GM21529 (cell line): ENCODE measurements around the gene MTMR6.

Experiments used
- ATAC-seq: cut with Tn5 transposase; IDR thresholded peaks from one replicate; pipeline ENCODE4 v1.9.1; 2021; ENCODE audit not compliant: unreplicated experiment

Gene MTMR6

GRCh38 chr13:25280396-25280795, 6.9 kb downstream of the MTMR6 start:
- ATAC-seq: no peak

- ATAC-seq: no peak
Measured at GRCh38 chr13:25276748-25277147, 10.5 kb downstream of the MTMR6 start.

- ATAC-seq: no peak
Measured at GRCh38 chr13:25268561-25268960, 18.7 kb downstream of the MTMR6 start.

GRCh38 chr13:25267715-25268114, 19.6 kb downstream of the MTMR6 start:
- ATAC-seq: no peak

GRCh38 chr13:25266706-25267105, 20.6 kb downstream of the MTMR6 start:
- ATAC-seq: no peak

GRCh38 chr13:25262261-25262660, 25.0 kb downstream of the MTMR6 start:
- ATAC-seq: no peak

- ATAC-seq: no peak
Measured at GRCh38 chr13:25253702-25254101, 33.6 kb downstream of the MTMR6 start.

- ATAC-seq: no peak
Measured at GRCh38 chr13:25252752-25253151, 34.5 kb downstream of the MTMR6 start.

- ATAC-seq: no peak
Measured at GRCh38 chr13:25252225-25252624, 35.1 kb downstream of the MTMR6 start.

- ATAC-seq: peak; percentile 89
Measured at GRCh38 chr13:25249001-25249543, 38.2 kb downstream of the MTMR6 start.

- ATAC-seq: no peak
Measured at GRCh38 chr13:25248071-25248470, 39.2 kb downstream of the MTMR6 start.

GRCh38 chr13:25247360-25247759, 39.9 kb downstream of the MTMR6 start:
- no peak for ATAC-seq

GRCh38 chr13:25244123-25244522, 43.2 kb downstream of the MTMR6 start:
- ATAC-seq: no peak

GRCh38 chr13:25242956-25243355, 44.3 kb downstream of the MTMR6 start:
- no peak for ATAC-seq

- ATAC-seq: no peak
Measured at GRCh38 chr13:25241007-25241406, 46.3 kb downstream of the MTMR6 start.

GRCh38 chr13:25237083-25237482, 50.2 kb downstream of the MTMR6 start:
- peak; percentile 49 for ATAC-seq

- no peak for ATAC-seq
Measured at GRCh38 chr13:25233861-25234260, 53.4 kb downstream of the MTMR6 start.

GRCh38 chr13:25232937-25233515, 54.3 kb downstream of the MTMR6 start:
- no peak for ATAC-seq

GRCh38 chr13:25231517-25231916, 55.8 kb downstream of the MTMR6 start:
- no peak for ATAC-seq

GRCh38 chr13:25227690-25228089, 59.6 kb downstream of the MTMR6 start:
- no peak for ATAC-seq

GRCh38 chr13:25225970-25226369, 61.3 kb downstream of the MTMR6 start:
- ATAC-seq: no peak

- no peak for ATAC-seq
Measured at GRCh38 chr13:25224151-25224550, 63.1 kb downstream of the MTMR6 start.

- ATAC-seq: no peak
Measured at GRCh38 chr13:25222740-25223139, 64.5 kb downstream of the MTMR6 start.
